Rectal smooth muscle tissue (tissue), 1 donor: Measurements from ENCODE around the gene KDM2B.

Source experiments
- H3K27ac ChIP-seq: one replicate; pipeline ENCODE4 v1.7.0; 2013; ENCODE audit warnings: low read depth, low read length, inconsistent platforms
- H3K27me3 ChIP-seq: one replicate; pipeline ENCODE4 v1.7.0; 2013; ENCODE audit warnings: low read length; ENCODE audit not compliant: control insufficient read depth, insufficient read depth
- H3K36me3 ChIP-seq: one replicate; pipeline ENCODE4 v1.7.0; 2013; ENCODE audit warnings: low read length; ENCODE audit not compliant: control insufficient read depth, insufficient read depth
- H3K4me1 ChIP-seq: one replicate; pipeline ENCODE4 v1.7.0; 2013; ENCODE audit warnings: low read length; ENCODE audit not compliant: control insufficient read depth, insufficient read depth
- H3K4me3 ChIP-seq: one replicate; pipeline ENCODE4 v1.7.0; 2013; ENCODE audit warnings: low read length
- H3K9ac ChIP-seq: one replicate; pipeline ENCODE4 v1.7.0; 2013; ENCODE audit warnings: low read length

The KDM2B gene

DNA sequence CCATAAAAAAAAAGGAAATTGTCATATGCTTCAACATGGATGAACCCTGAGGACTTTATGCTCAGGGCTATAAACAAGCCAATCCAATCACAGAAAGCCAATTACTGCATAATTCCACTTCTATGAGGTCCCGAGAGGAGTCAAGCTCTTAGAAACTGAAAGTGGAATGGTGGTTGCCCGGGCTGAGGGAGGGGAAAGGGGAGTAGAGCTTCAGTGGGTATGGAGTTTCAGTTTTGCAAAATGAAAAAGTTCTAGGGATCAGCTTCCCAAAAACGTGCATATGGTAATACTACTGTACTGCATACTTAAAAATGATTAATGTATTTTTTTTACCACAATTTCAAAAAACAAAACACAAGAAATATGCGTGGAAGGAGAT, 128.9 kb downstream of the KDM2B start:
- no peak overlapping the region for H3K9ac ChIP-seq

DNA sequence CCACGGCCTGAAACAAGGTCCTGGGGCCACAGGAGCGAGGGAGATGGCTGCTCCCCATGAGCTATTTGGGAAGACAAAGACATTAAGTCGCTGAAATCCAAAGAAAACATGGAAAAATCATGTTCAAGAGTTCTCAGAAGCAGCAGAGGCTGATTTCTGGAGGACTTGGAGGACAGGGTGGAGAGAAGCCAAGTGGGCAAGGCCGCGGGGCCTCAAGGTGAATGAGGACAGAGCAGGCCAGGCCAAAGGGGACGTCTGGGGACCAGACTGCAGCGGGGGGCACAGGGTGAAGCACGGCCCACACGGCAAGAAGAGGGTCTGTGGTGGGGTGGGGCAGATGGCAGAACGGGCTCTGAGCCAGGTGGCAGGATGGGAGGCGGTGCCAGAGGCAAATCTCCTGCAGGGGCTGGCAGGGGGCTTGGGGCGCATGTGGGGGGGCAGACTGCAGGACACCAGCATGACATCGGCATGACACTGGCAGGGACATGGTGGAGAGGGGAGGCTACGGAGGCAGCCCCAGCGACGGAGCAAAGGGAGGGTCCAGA, 132.0 kb downstream of the KDM2B start:
- peaks cover 2% of the 10 kb centered on the region for H3K36me3 ChIP-seq
- peaks cover 5% of the 10 kb centered on the region for H3K4me1 ChIP-seq
- no peaks in the 10 kb centered on the region for H3K27me3 ChIP-seq
- H3K4me3 ChIP-seq = no peak overlapping the region
- H3K27ac ChIP-seq = no peak overlapping the region
- no peak overlapping the region for H3K9ac ChIP-seq

More for the DNA sequence above, 128.9 kb downstream of the KDM2B start:
- H3K27ac ChIP-seq = peak overlapping the region; percentile 45
- no peaks in the 10 kb centered on the region for H3K27me3 ChIP-seq
- H3K4me3 ChIP-seq = peak overlapping the region; percentile 58
- peaks cover 2% of the 10 kb centered on the region for H3K36me3 ChIP-seq
- H3K4me1 ChIP-seq = peaks cover 2% of the 10 kb centered on the region

DNA sequence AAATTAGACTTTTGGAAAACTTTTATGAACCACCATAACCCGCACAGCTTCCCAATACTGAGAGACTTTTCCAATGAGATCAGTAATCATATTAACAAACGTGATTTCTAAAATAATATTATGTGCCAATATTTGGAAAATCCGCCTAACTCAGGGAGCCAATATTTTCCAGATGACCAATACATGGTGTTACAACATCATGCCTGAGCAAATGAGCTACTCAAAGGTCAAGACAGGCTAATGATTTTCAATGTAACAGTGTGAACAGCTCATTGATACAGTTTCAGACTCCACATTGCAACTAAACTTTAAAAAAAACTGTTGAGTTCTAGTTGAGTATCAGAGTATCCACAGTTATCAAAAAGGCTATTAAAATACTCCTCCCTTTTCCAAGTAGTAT, 134.1 kb downstream of the KDM2B start:
- no peak overlapping the region for H3K27ac ChIP-seq
- no peak overlapping the region for H3K9ac ChIP-seq
- H3K4me1 ChIP-seq = peaks cover 12% of the 10 kb centered on the region

GRCh38 chr12:121444842-121445202, 136.0 kb downstream of the KDM2B start:
- Histone ChIP-seq H3K27me3 (no peaks in the 10 kb centered on the region), H3K36me3 (peaks cover 17% of the 10 kb centered on the region), H3K4me1 (peaks cover 12% of the 10 kb centered on the region), H3K4me3 (no peak overlapping the region), H3K27ac (peak overlapping the region; percentile 72), H3K9ac (no peak overlapping the region)

More for the DNA sequence above, 134.1 kb downstream of the KDM2B start:
- peaks cover 5% of the 10 kb centered on the region for H3K36me3 ChIP-seq
- no peak overlapping the region for H3K4me3 ChIP-seq
- H3K27me3 ChIP-seq = no peaks in the 10 kb centered on the region

DNA sequence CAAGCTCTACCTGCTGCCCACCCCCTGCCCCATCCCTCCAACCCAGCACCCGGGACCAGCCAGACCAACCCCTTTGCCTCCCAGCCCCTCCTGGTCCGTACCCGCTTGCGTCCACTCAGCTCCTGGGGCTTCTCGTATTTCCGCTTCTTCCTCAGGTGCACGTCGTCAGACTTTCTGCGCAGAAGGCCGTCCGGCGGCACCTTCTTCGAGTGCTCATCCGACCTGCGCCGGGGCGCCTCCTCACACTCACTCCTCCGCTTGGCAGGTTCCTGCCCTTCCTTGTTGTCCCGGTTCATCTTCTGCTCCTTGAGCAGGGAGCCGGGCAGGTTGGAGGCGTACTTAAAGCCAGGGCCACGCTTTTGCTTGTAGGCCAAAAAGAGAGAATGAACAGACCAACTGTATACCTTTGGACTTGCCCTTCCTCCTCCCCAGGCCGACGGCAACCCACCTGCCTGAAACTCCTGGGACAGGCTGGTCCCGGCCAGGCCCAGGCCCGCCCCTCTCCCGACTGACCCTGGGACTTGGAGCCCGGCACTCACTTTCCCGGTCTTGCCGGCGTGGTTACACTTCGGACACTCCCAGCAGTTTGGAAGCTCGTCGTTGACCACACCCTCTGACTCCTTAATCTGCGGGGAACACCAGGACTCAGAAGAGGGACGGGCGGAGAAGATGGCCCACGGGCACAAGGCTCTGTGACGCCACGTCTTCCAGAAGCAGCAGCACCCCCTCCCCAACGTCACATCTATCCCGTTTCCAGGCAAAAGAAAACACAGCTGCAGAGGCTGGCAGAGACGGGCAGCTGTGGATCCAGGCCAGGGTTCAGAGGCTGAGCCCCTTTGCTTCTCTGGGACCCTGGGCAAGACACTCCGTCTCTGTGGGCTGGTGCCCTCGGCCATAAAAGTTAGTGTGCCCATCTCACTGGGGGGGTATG, 136.6 kb downstream of the KDM2B start:
- no peak overlapping the region for H3K4me3 ChIP-seq
- peaks cover 12% of the 10 kb centered on the region for H3K4me1 ChIP-seq
- H3K9ac ChIP-seq = no peak overlapping the region
- peak overlapping the region; percentile 72 for H3K27ac ChIP-seq
- H3K36me3 ChIP-seq = peaks cover 20% of the 10 kb centered on the region
- H3K27me3 ChIP-seq = no peaks in the 10 kb centered on the region

GRCh38 chr12:121443193-121443870, 137.5 kb downstream of the KDM2B start:
- no peak overlapping the region for H3K9ac ChIP-seq
- peak overlapping the region; percentile 72 for H3K27ac ChIP-seq
- H3K27me3 ChIP-seq = no peaks in the 10 kb centered on the region
- no peak overlapping the region for H3K4me3 ChIP-seq
- H3K4me1 ChIP-seq = peaks cover 12% of the 10 kb centered on the region
- H3K36me3 ChIP-seq = peaks cover 22% of the 10 kb centered on the region

GRCh38 chr12:121442028-121442948, 138.5 kb downstream of the KDM2B start:
- peaks cover 22% of the 10 kb centered on the region for H3K36me3 ChIP-seq
- H3K4me3 ChIP-seq = no peak overlapping the region
- H3K4me1 ChIP-seq = peaks cover 12% of the 10 kb centered on the region
- no peak overlapping the region for H3K27ac ChIP-seq
- H3K27me3 ChIP-seq = no peaks in the 10 kb centered on the region
- no peak overlapping the region for H3K9ac ChIP-seq

DNA sequence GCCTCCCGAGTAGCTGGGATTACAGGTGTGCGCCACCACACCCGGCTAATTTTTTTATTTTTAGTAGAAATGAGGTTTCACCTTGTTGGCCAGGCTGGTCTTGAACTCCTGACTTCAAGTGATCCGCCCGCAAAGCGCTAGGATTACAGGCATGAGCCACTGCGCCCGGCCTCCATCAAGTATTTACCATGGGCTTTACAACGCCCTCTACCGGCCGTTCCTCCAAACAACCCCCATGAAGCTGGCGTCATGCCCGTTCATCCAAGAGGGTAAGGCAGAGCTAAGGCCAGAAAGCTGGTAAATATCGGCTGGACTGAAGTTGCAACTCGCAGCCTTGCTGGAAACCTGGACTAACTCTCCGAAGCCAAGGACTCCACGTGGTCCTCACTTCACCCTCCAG, 139.3 kb downstream of the KDM2B start:
- H3K36me3 ChIP-seq = peaks cover 22% of the 10 kb centered on the region
- H3K4me3 ChIP-seq = no peak overlapping the region
- no peak overlapping the region for H3K9ac ChIP-seq
- H3K27ac ChIP-seq = no peak overlapping the region
- peaks cover 12% of the 10 kb centered on the region for H3K4me1 ChIP-seq
- no peaks in the 10 kb centered on the region for H3K27me3 ChIP-seq

DNA sequence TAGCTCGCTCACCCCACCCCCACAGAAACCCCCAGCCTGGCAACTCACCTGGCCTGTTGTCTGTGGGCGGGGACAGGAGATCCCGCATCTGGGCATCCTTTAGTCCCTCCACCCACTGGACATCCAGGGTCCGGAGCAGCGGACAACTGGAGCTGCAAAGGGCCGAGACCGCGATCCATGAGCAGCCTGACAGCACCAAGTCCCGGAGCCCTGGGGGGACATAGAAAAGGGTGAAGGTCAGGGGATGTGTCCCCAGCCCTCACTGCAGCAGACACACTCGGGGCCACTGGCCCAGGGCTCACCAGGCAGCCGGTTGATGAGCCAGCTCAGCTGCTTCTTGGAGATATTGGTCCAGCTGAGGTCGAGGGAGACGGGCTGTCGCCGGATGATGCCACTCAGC, 140.1 kb downstream of the KDM2B start:
- Histone ChIP-seq H3K4me3 (no peak overlapping the region), H3K27ac (no peak overlapping the region), H3K36me3 (peaks cover 23% of the 10 kb centered on the region), H3K4me1 (peaks cover 12% of the 10 kb centered on the region), H3K27me3 (no peaks in the 10 kb centered on the region), H3K9ac (no peak overlapping the region)

DNA sequence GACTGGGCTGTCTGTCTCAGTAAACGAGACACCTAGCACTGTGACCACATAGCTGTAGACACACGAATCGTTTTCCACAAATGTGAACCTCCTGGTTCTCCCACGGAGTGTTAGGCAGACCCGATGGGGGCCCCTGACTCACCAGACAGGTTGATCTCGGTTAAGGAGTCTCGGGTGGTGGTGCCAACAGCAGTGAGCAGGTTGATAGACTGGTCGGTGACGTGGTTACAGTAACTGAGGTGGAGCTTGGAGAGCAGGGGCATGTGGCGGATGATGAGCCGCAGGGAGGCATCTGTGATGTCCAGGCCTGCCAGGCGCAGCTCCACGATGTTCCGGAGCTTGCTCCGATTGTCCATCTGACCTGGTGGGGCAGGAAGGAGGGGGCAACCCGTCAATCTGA, 141.1 kb downstream of the KDM2B start:
- Histone ChIP-seq H3K27me3 (no peaks in the 10 kb centered on the region), H3K27ac (no peak overlapping the region), H3K36me3 (peaks cover 27% of the 10 kb centered on the region), H3K9ac (no peak overlapping the region), H3K4me1 (peaks cover 12% of the 10 kb centered on the region), H3K4me3 (no peak overlapping the region)

DNA sequence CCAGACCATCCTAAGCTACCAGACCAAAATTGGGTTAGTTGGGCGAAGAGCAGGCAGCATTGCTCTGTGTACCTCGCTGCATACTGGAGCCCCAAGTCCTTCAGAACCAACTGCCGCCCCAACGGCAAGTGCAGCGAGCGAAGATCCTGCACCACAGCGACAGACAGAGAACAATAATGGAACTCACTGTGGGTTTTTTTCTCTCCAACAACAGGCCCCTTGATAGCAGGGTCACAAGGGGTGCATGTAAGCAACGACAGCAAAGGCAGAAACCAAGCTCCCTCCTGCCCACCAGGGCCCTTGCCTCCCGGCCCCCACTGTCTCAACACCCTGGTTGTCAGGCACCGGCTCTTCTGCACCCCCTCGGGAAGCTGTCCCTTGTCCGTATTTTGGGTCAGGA, 141.9 kb downstream of the KDM2B start:
- H3K9ac ChIP-seq = no peak overlapping the region

GRCh38 chr12:121436706-121437105, 144.1 kb downstream of the KDM2B start:
- Histone ChIP-seq H3K36me3 (peaks cover 29% of the 10 kb centered on the region), H3K9ac (no peak overlapping the region), H3K4me1 (no peaks in the 10 kb centered on the region), H3K4me3 (no peak overlapping the region), H3K27me3 (no peaks in the 10 kb centered on the region), H3K27ac (no peak overlapping the region)

More for the DNA sequence above, 141.9 kb downstream of the KDM2B start:
- Histone ChIP-seq H3K27ac (no peak overlapping the region), H3K27me3 (no peaks in the 10 kb centered on the region), H3K4me1 (peaks cover 9% of the 10 kb centered on the region), H3K36me3 (peaks cover 27% of the 10 kb centered on the region), H3K4me3 (no peak overlapping the region)
